HG02870 (cell line): ENCODE data around the gene ZBTB8OS.
"Not testable (repeated sequence)": the region's sequence is repeated elsewhere in the genome, so short reads cannot be mapped to it uniquely, and the experiment has no call there.

ENCODE experiments used
- ATAC-seq: cut with Tn5 transposase; IDR thresholded peaks from one replicate; pipeline ENCODE4 v1.9.1; 2021; ENCODE audit warnings: mild to moderate bottlenecking, moderate library complexity; ENCODE audit not compliant: unreplicated experiment

The ZBTB8OS gene

DNA sequence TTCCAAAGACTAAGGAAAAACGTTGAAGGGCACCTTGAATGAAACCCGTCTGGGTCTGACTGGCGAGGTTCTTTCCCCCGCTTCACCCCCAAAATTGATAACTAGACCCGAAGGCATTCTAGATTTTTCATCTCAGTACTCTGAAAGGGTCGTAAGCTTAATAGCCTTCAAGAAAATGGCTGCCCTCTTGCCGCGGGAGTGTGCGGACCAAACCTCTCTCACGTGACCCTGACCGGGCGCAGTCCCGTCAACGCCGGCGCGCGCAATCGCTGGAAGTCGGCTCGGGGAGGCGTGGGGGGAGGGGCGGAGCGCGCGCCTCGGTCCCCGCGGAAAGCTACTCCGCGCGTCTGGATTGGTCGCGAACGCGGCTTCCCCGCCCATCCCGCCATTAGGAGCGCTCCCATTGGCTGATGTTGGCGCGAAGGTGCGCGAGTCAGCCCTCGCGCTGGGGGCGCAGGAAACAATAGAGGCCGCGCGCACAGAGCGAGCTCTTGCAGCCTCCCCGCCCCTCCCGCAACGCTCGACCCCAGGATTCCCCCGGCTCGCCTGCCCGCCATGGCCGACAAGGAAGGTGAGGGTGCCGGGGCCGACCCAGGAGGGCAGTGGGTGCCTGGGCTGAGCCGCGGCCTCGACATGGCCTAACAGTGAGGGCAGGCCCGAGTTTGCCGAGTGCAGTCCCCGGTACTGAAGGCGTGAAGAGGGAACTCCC lies 556 bp upstream of the ZBTB8OS start, which contains the start of gene RBBP4:
RBBP4 (plus strand) TSS at position 457 of the 709 bp plus-strand sequence; CDS start at position 556, 99 bp downstream.
- ATAC-seq: peak; percentile 75

DNA sequence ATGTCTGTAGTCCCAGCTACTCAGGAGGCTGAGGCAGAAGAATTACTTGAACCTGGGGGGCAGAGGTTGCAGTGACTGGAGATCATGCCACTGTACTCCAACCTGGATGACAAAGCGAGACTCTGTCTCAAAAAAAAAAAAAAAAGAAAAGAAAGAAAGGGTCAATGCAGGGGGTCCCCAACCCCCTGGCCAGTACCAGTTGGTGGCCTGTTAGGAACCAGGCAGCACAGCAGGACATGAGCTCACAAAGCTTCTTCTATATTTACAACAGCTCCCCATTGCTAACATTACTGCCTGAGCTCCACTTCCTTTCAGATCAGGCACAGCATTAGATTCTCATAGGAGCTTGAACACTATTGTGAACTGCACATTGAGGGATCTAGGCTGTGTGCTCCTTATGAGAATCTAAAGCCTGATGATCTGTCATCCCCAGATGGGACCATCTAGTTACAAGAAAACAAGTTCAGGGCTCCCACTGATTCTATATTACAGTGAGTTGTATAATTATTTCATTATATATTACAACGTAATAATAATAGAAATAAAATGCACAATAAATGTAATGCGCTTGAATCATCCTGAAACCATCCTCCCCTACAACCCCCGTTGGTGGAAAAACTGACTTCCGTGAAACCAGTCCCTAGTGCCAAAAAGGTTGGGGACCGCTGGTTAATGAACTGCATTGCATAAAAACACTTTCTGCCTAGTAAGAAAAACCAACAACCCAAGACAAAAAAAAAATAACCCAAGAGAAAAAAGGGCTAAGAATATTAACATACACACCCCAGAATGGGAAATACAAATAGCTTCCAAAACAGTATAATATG lies 2.8 kb downstream of the ZBTB8OS start:
- no peak for ATAC-seq

DNA sequence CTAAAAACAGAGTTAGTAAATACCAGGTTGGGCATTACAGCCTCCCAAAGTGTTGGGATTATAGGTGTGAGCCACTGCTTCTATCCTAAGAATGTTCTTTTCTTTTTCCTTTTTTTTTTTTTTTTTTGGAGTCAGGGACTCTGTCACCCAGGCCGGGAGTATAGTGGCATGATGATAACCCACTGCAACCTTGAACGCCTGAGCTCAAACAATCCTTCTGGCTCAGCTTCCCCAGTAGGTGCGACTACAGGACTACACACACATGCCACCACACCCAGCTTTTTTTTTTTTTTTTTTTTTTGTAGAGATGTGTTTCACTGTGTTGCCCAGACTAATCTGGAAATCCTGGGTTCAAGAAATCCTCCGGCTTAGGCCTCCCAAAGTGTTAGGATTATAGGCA lies 5.9 kb downstream of the ZBTB8OS start:
- ATAC-seq: no peak

DNA sequence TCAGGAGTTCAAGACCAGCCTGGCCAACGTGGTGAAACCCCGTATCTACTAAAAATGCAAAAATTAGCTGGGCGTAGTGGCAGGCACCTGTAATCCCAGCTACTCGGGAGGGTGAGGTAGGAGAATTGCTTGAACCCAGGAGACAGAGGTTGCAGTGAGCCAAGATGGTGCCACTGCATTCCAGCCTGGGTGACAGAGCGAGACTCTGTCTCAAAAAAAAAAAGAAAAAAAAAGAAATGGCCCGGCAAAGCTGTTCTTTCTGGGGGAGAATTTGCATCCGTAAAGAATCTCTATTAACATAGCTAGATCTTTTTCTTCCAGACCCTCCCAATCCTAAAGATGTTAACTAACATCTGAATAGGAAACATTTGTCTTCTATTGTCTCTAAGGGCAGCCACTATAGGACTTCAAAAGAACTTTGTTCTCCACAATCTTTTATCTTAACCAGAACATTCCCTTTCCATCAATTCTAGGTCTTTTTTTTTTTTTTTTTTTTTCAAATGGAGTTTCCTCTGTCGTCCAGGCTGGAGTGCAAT lies 8.0 kb downstream of the ZBTB8OS start:
- ATAC-seq: not testable (repeated sequence)

DNA sequence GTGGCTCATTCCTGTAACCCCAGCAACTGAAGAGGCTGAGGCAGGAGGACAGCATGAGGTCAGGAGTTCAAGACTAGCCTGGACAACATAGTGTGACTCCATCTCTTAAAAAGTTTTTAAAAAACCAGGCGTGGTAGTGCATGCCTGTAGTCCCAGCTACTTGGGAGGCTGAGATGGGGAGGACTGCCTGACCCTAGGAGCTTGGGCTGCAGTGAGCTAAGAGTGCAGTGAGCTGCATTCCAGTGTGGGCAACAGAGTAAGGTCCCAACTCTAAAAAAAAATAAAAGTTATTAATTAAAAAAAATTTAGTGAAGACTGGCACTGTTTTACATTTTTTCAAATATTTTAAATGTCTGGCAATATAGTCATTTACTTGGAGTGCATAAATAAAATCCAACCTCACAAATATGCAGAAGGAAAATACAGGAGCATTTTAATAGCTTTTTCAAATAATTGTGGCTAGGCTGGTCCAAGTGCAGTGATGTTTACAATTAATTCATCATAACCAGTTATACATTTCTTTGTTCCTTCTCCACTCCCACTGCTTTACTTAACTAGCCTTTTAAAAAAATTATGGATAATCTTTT lies 10.8 kb downstream of the ZBTB8OS start:
- no peak for ATAC-seq

DNA sequence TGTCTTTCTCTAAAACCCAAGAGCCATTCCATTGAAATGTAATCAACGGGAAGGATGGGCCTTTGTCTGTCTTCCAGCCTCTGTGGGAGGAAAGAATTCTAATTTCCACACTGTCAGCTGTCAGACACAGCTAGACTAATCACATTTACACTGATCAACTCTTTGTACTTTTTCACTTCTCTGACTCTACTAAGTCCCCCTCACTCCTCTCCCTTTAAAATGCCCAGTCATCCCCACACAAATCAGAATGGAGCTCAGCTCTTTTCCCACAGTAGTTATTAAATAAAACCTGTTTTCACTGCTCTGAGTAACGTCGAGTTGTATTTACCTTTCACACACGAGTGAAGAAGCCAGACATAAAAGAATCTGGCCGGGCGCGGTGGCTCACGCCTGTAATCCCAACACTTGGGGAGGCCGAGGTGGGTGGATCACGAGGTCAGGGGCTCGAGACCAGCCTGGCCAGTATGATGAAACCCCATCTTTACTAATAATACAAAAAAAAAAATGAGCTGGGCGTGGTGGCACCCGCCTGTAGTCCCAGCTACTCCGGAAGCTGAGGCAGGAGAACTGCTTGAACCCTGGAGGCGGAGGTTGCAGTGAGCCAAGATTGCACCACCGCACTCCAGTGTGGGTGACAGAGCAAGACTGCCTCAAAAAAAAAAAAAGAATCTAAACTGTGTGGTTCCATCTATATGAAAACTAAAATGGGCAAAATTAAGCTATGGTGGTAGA lies 13.3 kb downstream of the ZBTB8OS start:
- no peak for ATAC-seq

DNA sequence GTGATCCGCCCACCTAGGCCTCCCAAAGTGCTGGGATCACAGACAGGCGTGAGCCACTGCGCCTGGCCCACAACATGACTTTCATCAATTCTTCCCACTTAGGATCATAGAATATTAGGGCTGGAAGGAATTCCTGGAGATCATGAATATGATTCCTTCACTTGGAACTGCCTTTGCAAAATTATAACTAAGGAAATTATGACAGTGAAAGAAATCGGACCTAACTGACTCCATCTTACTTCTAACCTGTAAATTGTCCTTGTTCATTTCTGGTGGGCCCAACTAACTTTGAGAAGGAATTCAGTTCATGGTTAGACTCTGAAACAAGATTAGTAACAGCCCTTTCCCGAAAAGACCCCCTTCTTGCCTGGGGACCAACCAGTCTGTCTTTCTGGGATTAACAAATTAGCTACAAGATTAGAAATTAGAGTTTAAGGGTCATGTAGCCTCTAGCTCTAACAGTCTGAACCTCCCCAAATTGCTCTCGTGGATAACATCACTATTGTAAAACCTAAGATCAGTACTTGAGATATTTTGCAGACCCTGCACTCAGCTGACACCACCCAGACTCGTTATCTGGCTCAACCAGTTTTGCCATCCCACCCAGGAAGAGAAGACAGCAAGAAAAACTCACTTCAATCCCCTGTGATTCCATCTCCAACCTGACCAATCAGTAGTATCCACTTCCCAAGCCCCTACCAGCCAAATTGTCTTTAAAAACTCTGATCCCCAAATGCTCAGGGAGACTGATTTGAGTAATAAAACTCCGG lies 14.7 kb downstream of the ZBTB8OS start:
- ATAC-seq: no peak

DNA sequence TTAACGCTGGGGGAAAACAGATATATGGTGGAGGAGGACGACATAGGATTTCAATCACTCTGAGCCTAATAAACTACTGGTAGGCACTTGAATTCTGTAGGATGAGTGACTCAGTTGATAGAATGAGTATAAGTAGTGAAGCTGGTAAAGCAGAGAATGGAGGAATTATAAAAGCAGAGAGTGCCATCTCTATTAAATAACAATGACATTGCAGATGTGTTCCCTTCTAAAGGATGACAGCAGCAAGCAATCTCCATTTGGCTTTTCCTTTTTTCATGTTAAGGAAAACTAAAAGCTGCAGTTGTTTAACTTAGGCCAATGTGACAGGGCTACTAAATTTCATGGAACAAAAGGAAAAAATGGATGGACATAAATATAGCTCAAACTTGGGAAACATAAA lies 17.5 kb downstream of the ZBTB8OS start:
- ATAC-seq: no peak

DNA sequence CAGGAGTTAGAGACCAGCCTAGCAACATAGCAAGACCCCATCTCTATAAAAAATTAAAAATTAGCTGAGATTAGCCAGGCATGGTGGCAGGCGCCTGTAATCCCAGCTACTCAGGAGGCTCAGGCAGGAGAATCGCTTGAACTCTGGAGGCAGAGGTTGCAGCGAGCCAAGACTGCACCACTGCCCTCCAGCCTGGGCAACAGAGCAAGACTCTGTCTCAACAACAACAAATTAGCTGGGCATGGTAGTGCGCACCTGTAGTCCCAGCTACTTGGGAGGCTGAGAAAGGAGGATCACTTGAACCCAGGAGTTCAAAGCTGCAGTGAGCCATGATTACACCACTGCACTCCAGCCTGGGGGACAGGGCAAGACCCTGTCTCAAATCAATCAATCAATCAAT lies 20.2 kb downstream of the ZBTB8OS start:
- not testable (repeated sequence) for ATAC-seq

DNA sequence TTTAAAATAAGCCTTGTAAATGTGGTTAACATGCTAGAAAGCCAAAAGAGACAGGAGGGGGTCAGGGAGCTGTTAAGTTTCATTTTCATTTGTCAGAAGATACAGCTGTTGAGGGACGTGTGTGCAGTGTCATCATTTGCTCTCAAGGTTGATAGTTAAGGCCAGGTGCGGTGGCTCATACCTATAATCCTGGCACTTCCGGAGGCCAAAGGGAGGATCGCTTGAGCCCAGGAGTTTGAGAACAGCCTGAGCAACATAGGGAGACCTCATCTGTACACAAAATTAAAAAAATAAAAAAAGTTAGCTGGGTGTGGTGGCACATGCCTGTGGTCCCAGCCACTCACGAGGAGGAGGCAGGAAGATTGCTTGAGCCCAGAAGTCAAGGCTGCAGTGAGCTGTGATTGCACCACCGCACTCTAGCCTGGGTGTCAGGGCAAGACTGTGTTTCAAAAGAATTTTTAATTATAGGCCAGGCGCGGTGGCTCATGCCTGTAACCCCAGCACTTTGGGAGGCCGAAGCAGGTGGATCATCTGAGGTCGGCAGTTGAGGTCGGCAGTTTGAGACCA lies 22.7 kb downstream of the ZBTB8OS start:
- ATAC-seq: peak; percentile 75

DNA sequence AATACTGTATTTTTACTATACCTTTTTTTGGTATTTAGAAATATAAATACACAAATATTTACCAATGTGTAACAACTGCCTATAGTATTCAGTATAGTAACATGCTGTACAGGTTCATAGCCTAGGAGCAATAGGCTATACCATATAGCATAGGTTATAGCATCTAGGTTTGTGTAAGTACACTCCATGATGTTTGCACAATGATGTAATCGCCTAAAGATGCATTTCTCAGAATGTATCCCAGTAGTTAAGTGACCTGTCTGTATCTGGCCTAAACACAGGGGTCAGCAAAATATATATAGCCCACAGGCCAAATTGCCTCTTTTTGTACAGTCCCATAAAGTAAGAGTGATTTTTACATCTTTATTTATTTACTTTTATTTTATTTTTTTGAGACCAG lies 24.2 kb downstream of the ZBTB8OS start:
- no peak for ATAC-seq

DNA sequence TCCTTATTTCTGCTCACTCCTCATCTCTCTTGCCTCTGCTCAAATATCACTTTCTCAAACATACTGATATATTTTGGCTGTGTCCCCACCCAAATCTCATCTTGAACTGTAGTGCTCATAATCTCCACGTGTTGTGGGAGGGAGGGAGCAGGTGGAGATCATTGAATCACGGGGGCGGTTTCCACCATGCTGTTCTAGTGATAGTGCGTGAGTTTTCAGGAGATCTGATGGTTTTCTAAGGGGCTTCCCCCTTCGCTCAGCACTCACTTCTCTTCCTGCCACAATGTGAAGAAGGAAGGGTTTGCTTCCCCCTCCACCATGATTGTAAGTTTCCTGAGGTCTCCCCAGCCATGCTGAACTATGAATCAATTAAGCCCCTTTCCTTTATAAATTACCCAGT lies 26.6 kb downstream of the ZBTB8OS start:
- ATAC-seq: no peak

DNA sequence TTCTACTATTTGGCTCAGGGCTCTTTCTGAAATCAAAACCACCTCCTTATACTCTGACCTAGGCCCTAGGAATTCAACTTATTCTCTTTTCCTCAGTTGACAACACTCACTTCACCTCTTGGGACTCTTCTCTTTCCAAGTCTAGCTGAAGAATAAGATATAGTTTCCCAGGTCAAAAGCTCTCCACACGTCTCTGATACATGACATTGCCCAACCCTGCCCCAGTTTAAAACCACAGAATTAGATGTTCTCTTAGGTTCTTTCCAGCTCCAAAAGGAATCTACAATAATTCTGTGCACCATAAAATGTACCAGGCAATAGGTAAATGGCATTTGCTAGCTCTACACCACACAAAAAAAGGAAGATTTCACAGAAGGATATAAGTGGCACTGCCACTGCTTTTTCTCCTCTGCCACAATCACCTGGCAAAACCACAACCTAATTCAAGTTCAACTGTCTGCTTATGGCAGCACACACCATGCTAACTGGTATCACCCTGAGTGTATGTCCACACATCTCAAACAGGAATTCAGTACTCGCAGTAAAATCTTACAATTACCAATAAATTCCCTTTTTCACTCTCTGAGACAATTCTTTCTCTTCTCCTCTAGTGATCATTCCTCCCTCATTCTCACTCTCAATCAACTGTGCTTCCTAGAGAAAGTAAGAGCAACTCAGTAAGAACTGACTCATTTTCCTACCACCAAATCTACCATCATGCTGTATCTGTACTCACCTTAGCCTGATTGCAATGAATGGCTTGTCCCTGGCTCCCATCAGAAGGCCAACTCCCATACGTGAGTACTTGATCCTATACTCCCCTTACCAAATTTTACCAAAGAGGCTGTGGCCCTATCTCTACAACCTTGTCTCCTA lies 27.3 kb downstream of the ZBTB8OS start:
- no peak for ATAC-seq

DNA sequence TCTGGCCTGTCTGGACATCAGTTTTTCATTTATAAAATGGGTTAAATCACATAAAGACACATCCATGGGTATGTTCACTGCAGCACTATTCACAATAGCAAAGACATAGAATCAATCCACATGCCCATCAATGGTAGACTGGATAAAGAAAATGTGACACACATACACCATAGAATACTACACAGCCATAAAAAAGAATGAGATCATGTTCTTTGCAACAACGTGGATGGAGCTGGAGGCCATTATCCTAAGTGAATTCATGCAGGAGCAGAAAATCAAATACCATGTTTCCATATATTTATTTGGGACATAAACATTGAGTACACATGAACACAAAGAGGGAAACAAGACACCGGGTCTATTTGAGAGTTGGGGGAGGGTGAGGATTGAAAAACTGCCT lies 28.1 kb downstream of the ZBTB8OS start:
- ATAC-seq: no peak

DNA sequence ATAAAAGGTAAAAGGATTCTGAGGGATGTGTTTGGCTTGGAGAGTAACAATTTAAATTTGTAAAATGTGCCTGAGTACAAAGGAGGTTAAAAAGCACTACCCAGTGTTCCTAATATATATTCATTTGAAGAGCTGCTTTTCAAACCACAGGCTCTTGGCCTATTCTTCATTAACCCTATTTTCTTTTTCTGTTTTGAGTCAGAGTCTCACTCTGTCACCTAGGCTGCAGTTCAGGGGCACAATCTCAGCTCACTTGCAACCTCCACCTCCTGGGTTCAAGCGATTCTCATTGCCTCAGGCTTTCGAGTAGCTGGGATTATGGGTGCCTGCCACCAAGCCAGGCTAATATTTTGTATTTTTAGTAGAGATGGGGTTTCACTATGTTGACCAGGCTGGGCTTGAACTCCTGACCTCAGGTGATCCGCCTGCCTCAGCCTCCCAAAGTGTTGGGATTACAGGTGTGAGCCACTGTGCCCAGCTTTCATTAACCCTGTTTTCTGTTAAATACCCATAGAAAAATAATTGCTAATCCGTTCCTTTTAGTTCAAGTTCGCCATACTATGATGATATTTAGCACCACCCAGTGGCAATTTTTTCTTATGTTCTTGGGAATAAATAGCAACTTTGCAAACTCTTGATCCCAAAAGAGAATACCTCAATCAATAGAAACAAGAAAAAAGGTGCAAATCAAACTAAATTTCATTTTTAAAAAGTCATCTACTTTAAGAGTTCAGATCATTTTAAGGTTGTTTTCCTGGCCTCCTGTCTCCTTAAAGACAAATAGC lies 30.5 kb downstream of the ZBTB8OS start:
- ATAC-seq: peak; percentile 66

DNA sequence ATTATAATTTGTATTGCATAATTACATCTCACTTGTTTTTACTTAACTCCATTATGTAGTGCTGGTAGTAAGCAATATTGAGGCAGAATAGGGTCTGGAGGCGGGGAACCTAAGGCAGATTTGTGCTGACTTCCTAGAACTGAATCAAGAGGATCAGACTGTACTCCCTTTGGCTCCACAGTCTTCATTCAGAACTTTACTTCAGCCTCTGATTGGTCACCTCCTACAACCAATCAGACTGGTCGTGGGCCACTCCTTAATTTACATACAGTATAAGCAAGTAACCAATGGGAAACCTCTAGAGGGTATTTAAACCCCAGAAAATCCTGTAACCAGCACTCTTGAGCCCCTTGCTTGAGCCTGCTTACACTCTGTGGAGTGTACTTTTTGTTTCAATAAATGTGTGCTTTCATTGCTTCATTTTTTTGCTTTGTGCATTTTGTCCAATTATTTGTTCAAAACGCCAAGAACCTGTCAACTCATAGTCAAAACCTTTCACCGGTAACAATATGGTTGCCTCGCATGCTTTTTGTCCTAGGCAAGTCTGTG lies 31.6 kb downstream of the ZBTB8OS start:
- ATAC-seq: no peak

DNA sequence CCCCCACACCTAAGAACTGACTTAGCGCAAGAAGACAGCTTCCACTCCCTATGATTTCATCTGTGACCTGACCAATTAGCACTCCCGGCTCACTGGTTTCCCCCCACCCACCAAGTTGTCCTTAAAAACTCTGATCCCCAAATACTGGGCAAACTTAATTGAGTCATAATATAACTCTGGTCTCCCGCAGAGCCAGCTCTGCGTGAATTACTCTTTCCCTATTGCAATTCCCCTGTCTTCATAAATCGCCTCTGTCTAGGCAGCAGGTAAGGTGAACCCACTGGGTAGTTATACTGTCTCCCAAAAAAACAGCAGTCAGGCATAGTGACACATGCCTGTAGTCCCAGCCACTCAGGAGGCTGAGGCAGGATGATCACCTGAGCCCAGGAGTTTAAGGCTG lies 36.9 kb downstream of the ZBTB8OS start:
- ATAC-seq: no peak
